Measurements from ENCODE around the gene WFDC13.
"Not testable (repeated sequence)": the region's sequence is repeated elsewhere in the genome, so short reads cannot be mapped to it uniquely, and the experiment has no call there.

WFDC13 gene

DNA sequence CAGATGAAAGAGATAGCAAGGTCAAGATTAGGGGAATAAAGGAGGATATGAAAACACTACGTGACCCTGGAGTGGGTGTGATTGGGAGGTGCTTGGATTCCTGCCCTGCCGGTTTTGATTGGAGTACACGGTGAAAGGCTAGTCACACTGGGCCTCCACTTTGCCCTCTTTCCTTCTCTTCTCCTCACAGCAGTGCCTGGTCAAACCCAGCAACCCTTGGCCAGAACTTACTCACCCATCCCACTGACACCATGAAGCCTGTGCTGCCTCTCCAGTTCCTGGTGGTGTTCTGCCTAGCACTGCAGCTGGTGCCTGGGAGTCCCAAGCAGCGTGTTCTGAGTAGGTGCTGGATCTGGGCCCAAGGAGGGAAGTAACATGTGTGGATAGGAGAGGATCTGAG lies at the start of gene WFDC13:
WFDC13 (plus strand) TSS at position 166 of the 400 bp plus-strand sequence; CDS start at position 252, 86 bp downstream.
- in situ Hi-C loops (cut with MboI; ENCODE audit: low sequenced_read_pairs), result no loop called here

- in situ Hi-C loops (cut with MboI; ENCODE audit: low sequenced_read_pairs), result not testable (repeated sequence)
Measured at GRCh38 chr20:45657038-45657437, 44.8 kb upstream of the WFDC13 start.

- in situ Hi-C loops (cut with MboI; ENCODE audit: low sequenced_read_pairs), result no loop called here
Measured at GRCh38 chr20:45670139-45670538, 31.7 kb upstream of the WFDC13 start, which contains the start of gene WFDC11. TSS of gene WFDC11 (minus strand) at chr20:45670239. CDS start at chr20:45650600, 19,639 bp downstream.

- in situ Hi-C loops (cut with MboI; ENCODE audit: low sequenced_read_pairs), result no loop called here
Measured at GRCh38 chr20:45672765-45673164, 29.1 kb upstream of the WFDC13 start.

GRCh38 chr20:45679650-45680049 lies 22.2 kb upstream of the WFDC13 start:
- in situ Hi-C loops (cut with MboI; ENCODE audit: low sequenced_read_pairs), result no loop called here

- in situ Hi-C loops (cut with MboI; ENCODE audit: low sequenced_read_pairs), result no loop called here
Measured at GRCh38 chr20:45685896-45686295, 15.9 kb upstream of the WFDC13 start.

DNA sequence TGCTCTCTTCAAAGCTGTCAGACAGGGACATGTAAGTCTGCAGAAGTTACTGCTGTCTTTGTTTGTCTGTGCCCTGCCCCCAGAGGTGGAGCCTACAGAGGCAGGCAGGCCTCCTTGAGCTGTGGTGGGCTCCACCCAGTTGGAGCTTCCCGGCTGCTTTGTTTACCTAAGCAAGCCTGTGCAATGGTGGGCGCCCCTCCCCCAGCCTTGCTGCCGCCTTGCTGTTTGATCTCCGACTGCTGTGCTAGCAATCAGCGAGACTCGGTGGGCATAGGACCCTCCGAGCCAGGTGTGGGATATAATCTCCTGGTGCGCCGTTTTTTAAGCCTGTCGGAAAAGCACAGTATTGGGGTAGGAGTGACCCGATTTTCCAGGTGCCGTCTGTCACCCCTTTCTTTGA lies 8.5 kb upstream of the WFDC13 start:
- in situ Hi-C loops (cut with MboI; ENCODE audit: low sequenced_read_pairs), result not testable (repeated sequence)

DNA sequence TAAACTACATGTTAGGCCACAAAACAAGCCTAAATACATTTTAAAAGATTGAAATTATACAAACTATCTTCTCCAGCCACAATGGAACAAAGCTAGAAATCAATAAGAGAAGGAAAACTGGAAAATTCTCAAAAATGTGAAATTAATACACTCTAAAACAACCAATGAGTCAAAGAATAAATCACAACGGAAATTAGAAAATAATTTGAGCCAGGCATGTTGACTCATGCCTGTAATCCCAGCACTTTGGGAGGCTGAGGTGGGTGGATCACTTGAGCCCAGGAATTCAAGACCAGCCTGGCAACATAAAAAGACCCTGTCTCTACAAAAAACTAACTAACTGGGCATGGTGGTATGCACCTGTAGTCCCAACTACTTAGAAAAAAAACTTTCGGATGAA lies 6.3 kb upstream of the WFDC13 start:
- in situ Hi-C loops (cut with MboI; ENCODE audit: low sequenced_read_pairs), result no loop called here

DNA sequence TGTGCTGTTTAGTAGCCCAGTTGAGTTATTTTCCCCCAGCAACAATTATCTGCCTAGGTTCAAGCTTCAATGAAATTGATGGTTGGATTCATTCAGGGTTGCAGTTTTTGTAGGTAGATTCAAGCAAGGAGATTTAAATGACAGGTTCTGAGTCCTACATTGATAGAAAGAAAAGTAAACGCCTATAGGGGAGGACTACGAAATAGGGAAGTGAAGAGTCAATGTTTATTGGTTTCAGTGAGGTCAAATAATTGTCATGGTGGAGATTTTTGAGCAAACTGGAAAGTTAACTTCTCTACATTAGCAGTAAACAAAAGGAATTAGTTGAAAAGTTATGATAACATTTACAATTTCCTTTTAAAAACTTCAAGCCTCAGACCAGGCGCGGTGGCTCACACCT lies 734 bp upstream of the WFDC13 start:
- in situ Hi-C loops (cut with MboI; ENCODE audit: low sequenced_read_pairs), result no loop called here

DNA sequence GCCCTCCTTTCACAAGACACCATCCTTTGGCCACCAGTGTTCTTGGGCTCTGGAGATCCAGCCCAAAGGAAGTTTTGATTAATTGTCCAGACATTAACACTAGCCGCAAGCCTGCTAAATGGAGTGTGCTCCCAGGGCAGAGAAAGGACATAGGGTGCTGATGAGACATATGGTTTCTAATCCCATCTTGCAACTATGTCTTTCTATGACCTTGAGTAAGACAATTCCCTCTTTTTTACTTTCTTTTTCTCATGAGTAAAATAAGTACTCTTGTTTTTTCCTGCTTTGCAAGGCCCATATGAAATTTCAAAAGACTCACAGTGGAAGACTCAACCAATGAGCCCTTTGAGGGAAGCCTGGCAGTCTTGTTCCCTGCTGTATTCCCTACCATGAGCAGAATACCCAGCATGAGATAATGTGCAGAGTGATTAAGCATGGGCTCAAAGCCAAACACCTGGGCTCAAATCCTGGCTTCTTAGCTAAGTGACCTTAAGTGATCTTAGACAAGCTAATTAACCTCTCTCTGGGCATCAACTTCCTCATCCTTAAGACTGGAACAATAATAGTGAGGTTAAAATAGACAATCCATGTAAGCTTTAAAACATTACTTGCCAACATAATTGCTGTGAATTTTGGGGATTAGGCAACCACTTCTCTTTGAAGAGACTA lies 3.3 kb downstream of the WFDC13 start, which contains the start of gene WFDC10B:
WFDC10B (minus strand) TSS at position 51 of the 669 bp plus-strand sequence. CDS start 19,027 bp downstream, outside the sequence.
- in situ Hi-C loops (cut with MboI; ENCODE audit: low sequenced_read_pairs), result no loop called here

- in situ Hi-C loops (cut with MboI; ENCODE audit: low sequenced_read_pairs), result not testable (repeated sequence)
Measured at GRCh38 chr20:45716141-45716688, 14.4 kb downstream of the WFDC13 start.

DNA sequence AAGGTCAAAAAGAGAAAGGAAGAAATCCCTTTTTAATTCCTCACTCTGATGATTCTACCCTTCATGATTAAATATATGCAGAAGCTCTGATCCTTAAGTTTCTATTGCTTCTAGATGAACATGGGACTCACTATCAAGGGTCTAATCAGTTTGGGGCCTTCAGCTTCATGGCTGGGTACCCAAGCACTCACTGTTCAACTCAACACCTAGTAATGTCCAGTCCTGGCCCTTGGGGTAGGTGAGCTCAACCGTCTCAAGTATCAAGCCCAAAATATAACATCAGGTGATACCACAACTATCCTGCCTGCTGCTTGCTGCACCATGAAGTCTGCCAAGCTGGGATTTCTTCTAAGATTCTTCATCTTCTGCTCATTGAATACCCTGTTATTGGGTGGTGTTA lies 20.2 kb downstream of the WFDC13 start, which contains the start of gene SPINT4:
SPINT4 (plus strand) TSS at position 301 of the 400 bp plus-strand sequence; CDS start at position 322, 21 bp downstream.
- in situ Hi-C loops (cut with MboI; ENCODE audit: low sequenced_read_pairs), result no loop called here

DNA sequence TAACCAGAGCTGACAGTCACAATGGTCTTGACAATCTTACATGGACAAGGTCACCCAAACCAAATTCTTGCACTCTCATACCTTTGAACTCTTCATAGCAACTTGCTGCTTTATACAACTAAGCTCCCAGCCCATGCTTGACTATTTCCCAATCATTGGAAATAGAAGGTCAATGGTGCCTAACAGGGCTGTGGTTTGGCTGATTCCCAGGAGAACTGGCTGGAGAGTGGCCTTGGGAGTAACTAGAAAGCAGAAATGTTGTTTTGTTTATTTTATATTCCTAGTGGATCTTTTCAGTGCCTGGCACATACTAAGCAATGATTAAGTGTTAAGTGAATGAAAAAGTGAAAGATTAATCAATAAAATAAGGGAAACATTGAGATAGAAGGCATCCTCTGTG lies 23.3 kb downstream of the WFDC13 start:
- in situ Hi-C loops (cut with MboI; ENCODE audit: low sequenced_read_pairs), result no loop called here

GRCh38 chr20:45727044-45727443 lies 25.2 kb downstream of the WFDC13 start:
- in situ Hi-C loops (cut with MboI; ENCODE audit: low sequenced_read_pairs), result no loop called here

- in situ Hi-C loops (cut with MboI; ENCODE audit: low sequenced_read_pairs), result no loop called here
Measured at GRCh38 chr20:45732199-45732598, 30.4 kb downstream of the WFDC13 start.

GRCh38 chr20:45735552-45735951 lies 33.7 kb downstream of the WFDC13 start:
- in situ Hi-C loops (cut with MboI; ENCODE audit: low sequenced_read_pairs), result no loop called here

- in situ Hi-C loops (cut with MboI; ENCODE audit: low sequenced_read_pairs), result no loop called here
Measured at GRCh38 chr20:45735988-45736387, 34.1 kb downstream of the WFDC13 start.

- in situ Hi-C loops (cut with MboI; ENCODE audit: low sequenced_read_pairs), result no loop called here
Measured at GRCh38 chr20:45742596-45742995, 40.8 kb downstream of the WFDC13 start.

DNA sequence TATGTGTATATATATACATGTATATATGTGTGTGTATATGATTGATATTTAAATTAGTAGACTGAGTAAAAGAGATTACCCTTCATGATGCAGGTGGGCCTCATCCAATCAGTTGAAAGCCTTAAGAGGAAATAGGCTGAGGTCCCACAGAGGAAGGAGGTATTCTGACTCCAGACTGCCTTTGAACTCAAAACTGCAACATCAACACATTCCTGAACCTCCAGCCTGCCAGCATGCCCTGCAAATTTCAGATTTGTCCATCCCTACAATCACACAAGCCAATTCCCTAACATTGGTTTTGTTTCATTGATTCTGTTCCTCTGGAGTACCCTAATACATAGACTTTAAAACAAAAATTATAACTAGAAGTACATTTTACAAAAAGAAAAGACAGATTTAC lies 43.2 kb downstream of the WFDC13 start:
- in situ Hi-C loops (cut with MboI; ENCODE audit: low sequenced_read_pairs), result no loop called here

- in situ Hi-C loops (cut with MboI; ENCODE audit: low sequenced_read_pairs), result no loop called here
Measured at GRCh38 chr20:45751721-45752120, 49.9 kb downstream of the WFDC13 start.

GRCh38 chr20:45752746-45753145 lies 50.9 kb downstream of the WFDC13 start:
- in situ Hi-C loops (cut with MboI; ENCODE audit: low sequenced_read_pairs), result no loop called here

GRCh38 chr20:45758096-45758495 lies 56.3 kb downstream of the WFDC13 start:
- in situ Hi-C loops (cut with MboI; ENCODE audit: low sequenced_read_pairs), result no loop called here
